Medulla oblongata (tissue), 1 donor: ENCODE measurements around the gene COPZ1.
"Not testable (repeated sequence)": the region's sequence is repeated elsewhere in the genome, so short reads cannot be mapped to it uniquely, and the experiment has no call there.

Experiments
- DNase-seq: peaks from one replicate; pipeline ENCODE4 v3.0.0-alpha.2; 2015; ENCODE audit errors: extremely low spot score

Gene COPZ1, protein sequence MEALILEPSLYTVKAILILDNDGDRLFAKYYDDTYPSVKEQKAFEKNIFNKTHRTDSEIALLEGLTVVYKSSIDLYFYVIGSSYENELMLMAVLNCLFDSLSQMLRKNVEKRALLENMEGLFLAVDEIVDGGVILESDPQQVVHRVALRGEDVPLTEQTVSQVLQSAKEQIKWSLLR

DNA sequence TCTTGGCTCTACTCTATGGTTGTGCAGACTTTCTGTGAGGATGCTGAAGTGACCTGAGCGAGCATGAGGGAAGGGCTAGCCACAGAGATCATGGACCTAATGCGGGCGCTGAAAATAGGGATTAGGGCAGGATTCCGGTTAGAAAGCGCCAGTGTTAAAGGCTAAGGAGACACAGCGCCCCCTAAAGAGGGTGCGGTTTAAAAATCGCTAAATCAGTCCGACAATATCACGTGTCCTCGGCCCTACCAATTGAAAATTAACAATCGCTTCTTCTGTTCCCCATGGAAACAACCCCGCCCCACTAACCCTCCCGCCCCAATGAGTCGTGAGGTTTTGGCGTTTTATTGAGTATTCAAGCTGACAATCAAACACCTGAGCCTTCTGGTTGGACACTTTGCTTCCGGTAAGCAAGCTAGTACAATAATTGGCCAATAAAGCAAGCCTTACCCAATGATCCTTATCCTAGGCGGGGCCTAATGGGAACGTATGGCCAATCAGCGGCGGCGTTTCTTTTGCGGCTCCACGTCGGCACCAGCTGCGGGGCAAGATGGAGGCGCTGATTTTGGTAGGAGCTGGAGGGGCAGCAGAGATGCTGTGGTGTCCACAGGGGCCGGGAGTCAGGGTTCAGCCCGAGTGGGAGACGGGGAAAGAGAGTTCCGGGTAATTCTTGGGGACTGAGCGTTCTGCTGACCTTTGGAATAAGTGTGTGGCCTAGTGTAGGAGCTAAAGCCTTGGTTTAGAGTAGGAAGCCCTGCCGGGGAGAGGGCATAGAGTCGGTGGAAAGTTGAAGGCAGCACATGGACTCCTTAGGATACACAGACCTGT lies at the start of gene COPZ1:
Gene COPZ1, plus strand, starts transcription at position 515 of the 825 bp plus-strand sequence. Its CDS starts 33 bp downstream, at position 548.
- DNase-seq = peak; percentile 99

DNA sequence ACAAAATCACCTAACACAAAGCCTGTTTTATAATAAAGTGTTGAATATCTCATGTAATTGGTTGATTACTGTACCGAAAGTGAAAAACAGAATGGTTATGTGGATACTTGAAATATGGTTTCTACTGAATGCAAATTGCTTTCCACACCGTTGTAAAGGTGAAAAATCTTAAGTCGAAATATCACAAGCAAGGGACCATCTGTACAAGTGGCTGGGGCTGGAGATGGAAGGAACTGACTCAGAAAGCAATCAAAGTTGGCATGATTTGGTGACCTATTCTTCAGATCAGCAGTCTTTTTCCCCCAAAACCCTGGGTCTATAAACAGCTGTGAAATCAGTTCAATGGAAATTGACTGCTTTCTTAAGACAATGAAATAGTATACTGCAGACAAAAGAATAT lies 48.6 kb upstream of the COPZ1 start:
- DNase-seq = no peak

DNA sequence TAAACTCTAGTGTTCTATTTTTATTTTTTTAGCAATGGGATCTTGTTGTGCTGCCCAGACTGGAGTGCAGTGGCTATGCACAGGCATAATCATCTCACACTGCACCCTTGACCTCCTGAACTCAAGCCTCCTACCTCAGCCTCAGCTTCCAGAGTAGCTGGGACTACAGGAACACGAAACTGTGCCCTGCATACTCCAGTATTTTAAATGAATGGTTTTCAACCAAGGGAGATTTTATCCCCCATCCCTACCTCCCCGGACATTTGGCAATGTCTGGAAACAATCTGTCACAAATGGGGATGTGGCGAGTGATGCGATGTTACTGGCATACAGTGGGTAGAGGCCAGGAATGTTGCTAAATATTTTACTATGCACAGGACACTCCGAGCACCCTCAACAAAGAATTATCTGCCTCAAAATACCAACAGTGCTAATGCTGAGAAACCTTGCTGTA lies 47.1 kb upstream of the COPZ1 start:
- no peak for DNase-seq

DNA sequence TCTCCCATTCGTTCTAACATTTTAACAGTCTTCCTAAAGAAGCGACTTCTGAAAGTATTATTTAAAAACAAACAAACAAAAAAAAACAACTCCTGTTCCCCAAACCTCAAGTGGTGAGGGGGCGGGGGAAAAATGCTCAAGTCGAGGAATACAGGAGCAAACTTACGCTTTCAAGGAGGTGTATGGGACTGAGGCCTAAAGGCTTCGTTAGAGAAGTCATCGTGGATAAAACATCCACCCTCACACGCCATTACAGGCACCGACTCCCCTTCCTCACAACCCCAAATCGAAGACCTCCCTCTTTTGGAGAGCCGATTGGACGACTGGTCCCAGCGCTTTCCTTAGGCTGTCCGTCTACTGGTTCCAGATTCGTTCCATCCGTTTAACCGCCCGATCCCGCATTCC lies 45.7 kb upstream of the COPZ1 start:
- DNase-seq = no peak

DNA sequence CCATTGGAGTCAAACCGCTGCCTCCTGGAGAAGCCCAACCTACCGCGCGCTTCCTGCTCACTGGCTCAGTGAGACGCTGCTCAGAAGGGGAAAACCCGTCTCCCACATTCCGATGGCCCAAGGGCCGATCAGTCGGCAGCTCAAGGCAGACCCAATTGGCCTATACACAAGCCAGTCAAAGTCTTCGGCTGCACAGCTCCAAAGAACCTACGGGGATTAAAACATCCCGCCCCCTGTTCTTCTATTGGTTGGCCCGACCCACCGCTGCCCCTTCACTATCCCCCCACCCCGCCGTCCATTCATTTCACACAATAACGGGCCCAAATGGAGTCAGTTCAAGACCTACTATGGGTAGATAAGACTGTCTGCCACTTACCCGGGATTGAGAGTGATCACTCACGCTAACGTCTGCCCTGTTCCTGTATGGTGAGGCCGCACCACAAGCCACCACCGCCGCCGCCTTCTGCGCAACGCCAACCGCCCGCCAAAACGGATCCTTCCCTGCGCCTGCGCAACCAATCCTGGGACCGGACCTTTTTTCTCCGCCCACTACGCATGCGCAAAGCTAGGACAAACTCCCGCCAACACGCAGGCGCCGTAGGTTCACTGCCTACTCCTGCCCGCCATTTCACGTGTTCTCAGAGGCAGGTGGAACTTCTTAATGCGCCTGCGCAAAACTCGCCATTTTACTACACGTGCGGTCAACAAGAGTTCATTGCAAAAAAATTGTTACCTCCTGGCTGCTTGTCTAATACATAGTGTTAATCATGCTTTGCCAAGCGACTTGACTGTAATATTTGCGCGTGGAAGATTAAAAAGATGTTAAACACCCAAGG lies 45.1 kb upstream of the COPZ1 start, which contains the start of gene CBX5:
Gene CBX5, minus strand, starts transcription at position 491 of the 836 bp plus-strand sequence. CDS start 22,472 bp downstream, outside the sequence.
- peak; percentile 100 for DNase-seq

DNA sequence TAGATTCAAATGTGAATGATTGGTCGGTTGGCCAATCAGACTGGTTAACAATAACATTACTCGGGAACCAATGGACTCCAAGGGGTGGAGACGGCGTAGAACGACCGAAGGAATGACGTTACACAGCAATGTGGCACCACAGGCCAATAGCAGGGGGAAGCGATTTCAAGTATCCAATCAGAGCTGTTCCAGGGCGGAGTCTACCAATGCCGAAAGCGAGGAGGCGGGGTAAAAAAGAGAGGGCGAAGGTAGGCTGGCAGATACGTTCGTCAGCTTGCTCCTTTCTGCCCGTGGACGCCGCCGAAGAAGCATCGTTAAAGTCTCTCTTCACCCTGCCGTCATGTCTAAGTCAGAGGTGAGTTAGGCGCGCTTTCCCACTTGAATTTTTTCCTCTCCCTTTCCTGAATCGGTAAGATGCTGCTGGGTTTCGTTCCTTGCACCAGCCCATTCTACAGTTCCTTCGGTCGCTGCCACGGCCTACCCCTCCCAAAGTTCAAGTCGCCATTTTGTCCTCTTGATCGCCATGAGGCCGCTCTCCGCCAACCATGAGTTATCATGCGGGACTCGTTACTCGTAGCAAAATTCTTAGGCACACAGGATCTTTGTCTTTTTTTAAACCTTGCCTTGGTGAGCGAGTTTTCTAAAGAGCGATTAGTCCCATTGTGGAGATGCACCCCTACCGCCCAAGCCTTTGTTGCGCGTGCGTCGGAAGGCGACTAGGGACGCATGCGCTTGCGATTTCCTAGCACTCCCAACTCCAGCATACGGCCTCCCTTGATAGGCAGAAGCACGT lies 44.3 kb upstream of the COPZ1 start, which contains the start of gene HNRNPA1:
Gene HNRNPA1, plus strand, starts transcription at position 259 of the 793 bp plus-strand sequence. Its CDS starts 82 bp downstream, at position 341.
- DNase-seq = peak; percentile 100

DNA sequence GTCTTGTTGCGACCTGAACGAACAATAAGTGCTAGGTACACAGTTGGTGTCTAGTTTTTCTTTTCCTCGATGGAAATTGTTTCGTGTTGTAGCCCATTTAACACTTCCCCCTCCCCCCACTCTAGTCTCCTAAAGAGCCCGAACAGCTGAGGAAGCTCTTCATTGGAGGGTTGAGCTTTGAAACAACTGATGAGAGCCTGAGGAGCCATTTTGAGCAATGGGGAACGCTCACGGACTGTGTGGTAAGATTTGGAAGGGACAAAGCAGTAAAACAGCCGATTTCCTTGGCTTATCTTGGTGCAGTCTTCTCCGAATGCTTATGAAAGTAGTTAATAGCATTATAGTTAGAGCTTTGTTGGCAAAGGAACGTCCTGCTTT lies 43.7 kb upstream of the COPZ1 start:
- not testable (repeated sequence) for DNase-seq

DNA sequence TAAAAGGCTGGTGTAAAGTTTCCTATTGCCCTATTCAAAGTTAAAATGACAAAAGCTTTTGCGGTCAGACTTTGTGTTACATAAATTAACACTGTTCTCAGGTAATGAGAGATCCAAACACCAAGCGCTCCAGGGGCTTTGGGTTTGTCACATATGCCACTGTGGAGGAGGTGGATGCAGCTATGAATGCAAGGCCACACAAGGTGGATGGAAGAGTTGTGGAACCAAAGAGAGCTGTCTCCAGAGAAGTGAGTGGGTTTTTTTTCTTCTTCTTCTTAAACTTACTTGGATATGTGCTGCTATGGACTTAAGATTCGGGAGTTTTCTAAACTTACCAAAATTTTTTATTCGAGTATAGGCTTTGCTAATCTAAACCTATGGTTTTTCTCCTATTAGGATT lies 43.2 kb upstream of the COPZ1 start:
- not testable (repeated sequence) for DNase-seq

DNA sequence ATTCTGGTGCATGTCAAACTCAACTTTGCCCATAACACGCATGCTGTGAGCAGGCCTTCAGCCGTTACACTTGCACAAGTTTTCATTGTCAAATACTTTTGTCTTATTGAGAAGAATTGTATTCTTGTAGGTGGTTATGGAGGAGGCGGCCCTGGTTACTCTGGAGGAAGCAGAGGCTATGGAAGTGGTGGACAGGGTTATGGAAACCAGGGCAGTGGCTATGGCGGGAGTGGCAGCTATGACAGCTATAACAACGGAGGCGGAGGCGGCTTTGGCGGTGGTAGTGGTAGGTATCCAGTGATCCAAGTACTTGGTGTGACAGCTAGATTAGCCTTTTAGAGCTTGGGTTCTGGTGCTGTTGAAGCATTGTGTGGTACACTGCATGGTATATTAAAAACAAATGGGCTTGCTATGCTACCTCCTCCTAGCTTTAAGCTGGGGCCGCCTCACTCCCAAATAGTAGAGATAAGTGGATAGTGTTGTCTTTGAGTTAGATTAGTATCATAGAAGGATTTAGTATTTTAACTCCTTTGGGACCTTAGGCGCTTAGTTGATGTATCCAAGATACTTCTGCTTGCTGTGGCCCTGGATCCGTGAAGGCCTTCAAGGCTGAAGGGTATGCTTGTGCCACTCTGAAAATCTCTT lies 41.9 kb upstream of the COPZ1 start:
- no peak for DNase-seq

DNA sequence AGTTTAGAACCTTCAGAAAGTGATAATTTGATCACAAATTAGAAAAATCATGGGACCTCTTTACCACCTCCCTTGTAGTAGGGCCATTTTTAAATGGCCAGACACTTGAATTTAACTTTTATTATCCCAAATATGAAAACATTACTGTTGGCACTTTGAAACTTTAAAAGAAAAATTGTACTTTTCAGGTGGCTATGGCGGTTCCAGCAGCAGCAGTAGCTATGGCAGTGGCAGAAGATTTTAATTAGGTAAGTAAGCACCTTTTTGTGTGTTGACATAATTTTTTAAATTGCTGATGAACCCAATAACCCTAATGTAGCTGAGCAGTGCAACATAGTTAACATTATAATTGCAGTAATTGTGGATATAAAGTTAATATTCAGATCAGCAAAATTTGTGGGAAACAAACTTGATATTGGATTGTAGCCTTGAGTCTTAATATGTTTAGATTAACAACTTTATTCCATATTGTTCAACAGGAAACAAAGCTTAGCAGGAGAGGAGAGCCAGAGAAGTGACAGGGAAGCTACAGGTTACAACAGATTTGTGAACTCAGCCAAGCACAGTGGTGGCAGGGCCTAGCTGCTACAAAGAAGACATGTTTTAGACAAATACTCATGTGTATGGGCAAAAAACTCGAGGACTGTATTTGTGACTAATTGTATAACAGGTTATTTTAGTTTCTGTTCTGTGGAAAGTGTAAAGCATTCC lies 40.7 kb upstream of the COPZ1 start:
- DNase-seq = not testable (repeated sequence)

DNA sequence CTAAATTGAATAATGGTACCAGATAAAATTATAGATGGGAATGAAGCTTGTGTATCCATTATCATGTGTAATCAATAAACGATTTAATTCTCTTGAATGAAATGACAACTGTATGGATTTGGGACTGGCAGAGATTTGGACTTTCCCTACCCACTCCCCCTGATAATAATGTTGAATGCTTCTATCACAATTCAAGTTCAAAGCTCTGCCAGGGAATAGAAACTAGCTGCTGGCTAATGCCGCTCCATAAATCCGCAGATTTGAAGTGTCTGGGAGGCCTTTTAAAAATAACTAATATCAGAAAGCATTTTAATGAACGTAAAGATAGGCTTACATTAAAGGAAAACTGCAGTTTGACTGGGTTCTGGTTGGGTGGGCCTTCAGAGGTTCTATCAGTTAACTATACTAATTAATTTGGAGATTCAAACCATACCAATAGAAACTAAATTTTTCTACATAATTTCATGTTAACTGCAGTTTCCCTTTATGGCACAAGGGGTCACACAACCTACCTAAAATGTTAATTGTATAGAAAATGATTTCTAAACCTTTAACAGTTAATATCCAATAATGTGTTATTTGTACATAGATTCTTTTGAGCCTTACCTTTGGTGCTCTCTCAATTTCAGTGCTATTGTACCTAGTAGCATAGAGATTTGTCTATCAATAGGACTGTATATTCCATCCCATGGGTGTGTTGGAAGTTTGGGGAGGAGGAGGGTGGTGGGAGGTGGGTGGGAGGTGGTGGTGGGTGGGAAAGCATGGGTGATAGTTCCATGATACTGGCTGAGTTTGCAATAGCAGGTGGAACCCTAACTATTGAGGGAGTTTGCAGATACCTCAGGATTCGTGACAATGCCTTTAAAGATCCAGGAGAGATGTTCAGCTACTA lies 39.5 kb upstream of the COPZ1 start:
- DNase-seq = no peak

DNA sequence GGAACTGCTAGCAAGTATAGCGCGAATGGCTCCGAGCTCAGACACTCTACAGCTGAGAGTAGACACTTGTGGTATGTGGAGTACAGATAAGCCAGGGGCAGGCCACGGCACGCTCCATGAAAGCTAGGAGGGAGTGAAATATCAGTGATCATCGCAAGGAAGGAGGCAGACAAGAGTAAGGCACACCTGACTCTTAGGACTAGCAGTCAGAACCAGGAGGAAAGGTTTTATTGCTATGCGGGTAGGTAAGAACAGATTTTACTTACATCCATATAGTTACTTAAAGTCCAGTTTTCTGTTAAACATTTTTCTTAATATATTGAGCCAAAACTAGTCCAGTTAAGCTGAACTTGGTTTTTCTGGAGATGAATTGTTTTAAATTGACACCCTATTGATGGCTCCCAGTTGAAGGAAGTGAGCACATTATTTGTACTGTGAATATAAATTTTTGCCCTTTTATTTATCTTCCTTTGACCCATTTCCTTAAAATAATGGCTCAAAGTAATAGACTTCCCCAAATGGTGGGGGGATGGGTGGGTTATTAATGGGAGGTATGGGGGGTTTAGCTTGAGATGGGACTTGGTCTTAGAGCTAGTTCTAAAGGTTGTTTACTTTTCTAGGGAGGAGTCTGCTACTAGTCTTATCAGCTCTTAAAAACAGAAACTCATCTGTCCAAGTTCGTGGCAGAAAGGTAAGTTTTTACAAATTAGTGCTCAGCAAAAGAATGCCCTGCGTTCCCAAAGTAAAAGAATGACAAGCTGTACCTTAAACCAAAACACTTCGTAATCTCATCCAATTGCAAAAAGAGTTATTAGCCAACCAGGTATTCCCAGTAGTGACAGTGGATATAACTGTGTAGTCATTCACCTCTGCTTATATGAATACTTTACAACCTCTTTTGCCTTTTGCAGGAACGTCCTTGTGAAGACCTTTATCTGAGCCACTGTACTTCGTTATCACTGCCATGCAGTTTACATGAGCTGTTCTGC lies 38.6 kb upstream of the COPZ1 start:
- no peak for DNase-seq

DNA sequence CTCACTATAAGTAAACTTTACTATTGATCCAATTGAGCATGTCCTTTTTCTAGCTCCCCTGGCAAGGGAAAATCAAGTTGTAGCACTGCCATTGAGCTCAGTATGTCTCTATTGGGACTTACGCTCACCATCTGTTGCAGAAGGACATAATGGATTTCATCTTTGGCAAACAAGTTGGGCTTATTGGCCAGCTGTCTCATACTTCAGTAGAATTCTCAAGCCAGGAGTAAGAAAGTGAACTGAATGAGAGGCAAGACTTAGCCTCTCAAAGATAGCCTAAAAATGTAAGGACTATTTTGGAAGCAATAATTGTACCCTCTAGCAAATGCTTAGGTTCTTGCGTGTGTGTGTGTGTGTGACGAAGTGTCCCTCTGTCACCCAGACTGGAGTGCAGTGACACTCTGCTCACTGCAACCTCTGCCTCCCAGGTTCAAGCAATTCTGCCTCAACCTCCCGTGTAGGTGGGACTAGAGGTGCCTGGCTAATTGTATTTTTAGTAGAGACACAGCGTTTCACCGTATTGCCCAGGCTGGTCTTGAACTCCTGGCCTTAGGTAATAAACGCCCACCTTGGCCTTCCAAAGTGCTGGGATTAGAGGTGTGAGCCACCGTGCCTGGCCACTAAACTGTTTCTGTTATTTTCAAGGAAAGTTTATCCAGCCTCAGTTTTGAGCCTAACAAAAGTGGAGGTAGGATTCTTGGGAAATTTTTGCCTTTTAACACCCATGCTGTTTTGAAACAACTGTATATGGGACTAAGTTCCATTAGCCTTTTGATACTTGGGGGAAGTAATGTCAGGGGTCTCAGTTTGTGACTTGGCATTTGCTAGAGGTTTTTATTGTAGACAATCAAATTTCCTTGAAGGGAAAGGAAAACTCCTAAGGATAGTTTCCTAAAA lies 37.4 kb upstream of the COPZ1 start:
- DNase-seq = no peak

DNA sequence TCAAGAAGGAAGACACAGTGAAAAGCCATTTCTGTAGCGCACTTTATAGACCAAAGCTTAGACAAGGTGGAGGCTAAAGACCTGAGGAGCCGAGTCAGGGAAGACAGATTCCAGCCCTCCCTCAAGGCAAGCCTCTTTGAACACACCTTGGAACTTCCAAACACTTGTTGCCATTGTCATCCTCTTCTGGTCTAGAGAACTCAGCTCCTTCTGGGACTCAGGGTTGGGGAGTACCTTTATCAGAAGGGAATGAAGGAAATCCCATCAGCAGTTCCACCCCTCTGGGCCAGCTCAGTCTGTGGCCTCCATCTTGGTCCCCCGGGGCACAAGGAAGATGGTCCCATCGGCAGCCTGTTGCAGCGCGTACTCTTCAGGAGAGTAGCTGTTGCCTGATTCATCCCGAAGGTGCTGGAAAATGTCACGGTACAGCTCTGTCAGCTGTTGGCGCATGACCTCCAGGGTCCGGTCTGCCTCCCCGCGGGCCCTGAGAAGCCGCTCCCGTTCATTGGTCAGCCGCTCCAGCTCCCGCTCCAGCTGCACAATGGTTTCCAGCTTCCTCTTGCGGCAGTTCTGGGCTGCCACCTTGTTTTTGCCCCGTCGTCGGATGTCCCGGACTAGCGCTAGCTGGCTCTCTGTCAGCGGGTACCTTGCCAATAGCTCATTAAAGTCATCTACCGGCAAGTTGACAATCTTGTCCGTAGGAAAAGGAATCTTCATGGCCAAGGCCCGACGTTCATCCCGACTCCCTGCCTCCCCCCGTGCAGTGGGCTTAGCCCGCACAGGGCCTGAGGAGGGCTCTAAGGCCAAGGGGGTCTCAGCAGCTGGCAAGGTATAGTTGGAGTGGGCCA lies 32.6 kb upstream of the COPZ1 start:
- DNase-seq = no peak

DNA sequence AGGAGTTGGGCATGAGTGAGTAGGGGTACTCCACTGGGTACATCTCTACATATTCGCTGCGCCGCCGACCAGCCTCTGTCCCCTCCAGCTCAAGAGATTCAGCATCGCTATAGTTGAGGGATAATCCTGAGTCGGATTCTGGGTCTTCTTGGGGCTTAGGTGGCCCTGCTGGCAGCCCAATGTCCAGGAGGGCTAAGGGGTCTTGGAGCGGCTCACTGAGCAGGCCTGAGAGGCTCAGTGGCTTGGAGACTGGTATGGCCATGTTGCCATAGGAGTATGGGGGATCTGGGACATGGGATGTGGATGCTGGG lies 32.0 kb upstream of the COPZ1 start:
- DNase-seq = no peak
